GM21717 (cell line): Measurements from ENCODE around the gene KCNC1.

ENCODE experiments used
- ATAC-seq: cut with Tn5 transposase; IDR thresholded peaks from one replicate; pipeline ENCODE4 v1.9.1; 2021; ENCODE audit warnings: mild to moderate bottlenecking, moderate library complexity; ENCODE audit not compliant: unreplicated experiment

The KCNC1 gene

DNA sequence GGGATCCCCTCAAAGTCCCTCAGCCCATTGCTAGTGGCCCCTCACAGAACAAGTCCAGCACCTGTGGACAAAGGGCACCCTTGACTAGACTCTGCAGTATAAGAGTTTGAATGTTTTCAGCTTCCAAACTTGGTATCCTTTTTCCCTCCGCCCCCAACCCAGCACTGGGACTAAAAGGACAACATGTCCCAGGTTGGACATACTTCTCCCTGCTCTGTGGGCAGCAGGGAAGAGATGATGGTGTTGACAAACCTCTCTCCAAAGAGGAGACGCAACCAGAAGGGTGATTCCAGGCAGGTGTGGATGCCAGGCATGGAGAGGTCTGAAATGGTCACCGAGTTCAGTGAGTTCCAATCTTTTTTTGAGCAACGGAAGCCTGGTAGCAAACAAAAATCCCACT, 19.7 kb upstream of the KCNC1 start:
- ATAC-seq, result no peak

DNA sequence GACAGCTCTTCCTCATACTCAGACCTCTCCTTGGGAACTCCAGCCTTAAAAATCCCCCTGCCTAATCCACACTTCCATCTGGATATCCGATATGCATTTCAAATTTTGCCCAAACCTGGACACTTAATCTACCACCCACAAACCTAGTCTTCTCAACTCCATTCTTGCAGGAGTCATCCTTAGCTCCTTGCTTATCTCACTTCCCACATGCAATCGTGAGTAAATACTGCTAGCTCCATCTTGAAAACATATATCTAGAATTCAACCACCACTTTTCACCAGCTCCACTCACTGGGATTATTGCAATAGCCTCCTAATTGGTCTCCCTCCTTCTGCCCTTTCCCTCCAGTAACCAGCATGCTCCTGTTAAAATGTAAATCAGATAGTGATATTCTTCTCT, 17.8 kb upstream of the KCNC1 start:
- ATAC-seq, result no peak

DNA sequence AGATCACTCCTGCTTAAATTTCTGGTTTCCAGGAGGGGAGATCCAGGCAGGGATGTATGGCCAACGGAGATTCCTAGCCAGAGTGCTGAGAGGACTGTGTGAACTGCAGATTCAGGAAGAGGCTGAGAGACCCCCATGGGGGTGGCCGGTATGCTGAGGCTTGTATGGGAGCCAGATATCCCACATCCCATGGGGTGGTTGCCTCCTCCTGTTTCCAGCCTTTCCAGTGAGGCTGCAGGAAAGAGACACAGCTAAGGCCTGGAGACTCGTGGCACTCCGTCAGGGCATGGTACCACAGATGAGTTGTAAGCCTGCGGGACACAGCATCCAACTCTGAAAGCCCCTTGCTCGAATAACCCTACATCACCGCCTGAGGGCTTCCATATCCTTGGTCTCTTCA, 16.6 kb upstream of the KCNC1 start:
- no peak for ATAC-seq

DNA sequence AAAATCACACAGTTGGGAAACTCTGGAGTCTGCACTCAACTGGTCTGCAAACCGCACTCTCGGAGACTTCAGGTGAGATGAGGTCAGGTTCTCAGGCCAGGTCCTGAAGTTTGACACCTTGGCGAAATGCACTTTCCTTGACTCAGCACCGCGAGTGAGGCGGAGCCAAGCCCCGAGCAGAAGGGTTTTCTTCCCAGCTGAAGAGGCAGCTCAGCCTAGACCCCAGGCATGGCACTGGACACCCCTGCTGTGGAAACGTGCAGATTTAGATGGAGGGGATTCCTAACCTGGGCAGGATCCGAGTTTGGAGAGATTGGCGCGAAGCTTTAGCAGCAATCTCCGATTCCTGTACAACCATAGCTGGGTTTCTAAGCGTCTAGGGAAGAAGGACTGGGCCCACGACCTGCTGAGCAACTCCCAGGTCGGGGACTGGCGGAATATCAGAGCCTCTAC, 16.0 kb upstream of the KCNC1 start:
- no peak for ATAC-seq

GRCh38 chr11:17719028-17719937, 15.3 kb upstream of the KCNC1 start, which contains the start of gene MYOD1:
TSS of gene MYOD1 (plus strand) at chr11:17719571. CDS start at chr11:17719783, 212 bp downstream.
- ATAC-seq, result no peak

GRCh38 chr11:17719938-17720795, 14.4 kb upstream of the KCNC1 start:
- ATAC-seq, result no peak

DNA sequence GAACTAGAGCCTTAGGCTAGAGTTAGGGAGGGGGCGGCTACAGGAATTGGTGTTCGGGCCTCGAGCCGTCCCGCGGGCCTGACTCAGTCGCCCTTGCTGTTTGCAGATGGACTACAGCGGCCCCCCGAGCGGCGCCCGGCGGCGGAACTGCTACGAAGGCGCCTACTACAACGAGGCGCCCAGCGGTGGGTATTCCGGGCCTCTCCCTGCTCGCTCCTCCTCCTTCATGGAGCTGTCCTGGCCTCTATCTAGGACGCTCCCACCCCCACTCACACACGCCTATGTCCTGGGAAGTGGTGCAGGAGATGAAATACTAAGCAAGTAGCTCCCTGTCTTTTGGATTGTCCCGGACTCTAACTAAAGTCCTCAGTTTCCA, 13.8 kb upstream of the KCNC1 start:
- no peak for ATAC-seq

GRCh38 chr11:17721242-17721999, 13.2 kb upstream of the KCNC1 start:
- no peak for ATAC-seq

DNA sequence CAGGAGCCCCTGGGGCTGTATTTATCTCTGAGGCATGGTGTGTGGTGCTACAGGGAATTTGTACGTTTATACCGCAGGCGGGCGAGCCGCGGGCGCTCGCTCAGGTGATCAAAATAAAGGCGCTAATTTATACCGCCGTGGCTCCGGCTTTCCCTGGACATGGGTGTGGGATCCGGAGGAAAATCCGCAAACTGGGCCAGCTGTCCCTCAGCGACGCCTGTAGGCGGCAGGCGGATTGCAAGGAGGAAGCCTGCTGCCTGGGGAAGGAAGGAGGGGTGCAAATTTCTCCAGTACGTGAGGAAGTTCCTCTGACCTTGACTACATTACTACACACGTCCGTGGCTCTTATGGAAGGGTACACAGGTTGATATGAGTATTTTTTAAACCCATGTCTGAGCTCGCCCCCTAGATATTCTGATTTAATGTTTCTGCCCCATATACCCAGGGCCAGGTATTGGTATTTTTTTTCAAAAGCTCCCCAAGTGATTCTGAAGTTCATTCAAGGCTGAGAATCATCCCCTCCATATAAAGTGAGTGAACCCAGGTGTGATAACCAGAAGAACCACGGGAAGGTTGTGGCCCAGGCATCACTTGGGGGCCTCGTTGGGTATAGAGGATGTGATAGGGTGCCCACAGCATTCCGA, 12.5 kb upstream of the KCNC1 start:
- ATAC-seq, result no peak

DNA sequence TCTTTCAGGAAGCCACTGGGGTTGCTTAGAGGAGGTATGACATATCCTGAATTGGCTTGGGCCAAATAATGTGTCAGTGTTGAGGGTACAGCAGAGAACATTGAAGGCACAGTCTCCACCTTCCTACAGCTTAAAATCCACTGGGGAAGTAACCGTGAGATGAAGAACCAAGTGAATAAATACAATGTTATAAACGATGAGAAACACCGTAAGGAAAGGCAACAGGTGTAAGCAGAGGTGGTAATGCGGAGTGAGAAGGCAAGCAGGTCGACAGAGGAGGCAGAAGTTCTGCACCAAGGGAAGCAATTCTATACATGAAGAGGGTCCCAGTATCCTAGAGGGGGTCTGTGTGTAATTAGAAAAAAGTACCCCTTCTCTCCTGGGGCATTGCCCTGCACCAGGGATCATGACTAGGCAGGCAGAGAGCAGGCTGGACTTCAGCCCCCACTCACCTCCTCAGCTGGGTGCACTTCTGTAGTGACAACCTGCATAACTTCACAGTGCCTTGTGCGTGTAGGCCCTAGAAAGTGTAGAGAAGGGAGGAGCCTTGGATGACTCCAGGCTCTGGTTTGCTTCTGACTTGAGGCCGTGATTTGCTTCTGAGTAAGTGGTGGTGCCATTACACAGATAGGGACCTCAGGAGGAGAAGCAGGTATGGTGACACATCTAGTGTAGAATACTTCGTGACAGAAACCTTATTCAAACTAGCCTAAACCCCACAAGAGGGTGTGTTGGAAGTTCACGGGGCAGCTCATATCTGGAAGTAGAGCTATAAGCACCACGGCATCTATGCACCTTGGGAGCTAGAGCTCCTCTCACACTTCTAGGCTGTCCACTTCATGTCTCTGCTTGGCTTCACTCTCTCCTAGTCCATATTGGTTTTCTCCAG, 10.3 kb upstream of the KCNC1 start:
- ATAC-seq, result no peak

DNA sequence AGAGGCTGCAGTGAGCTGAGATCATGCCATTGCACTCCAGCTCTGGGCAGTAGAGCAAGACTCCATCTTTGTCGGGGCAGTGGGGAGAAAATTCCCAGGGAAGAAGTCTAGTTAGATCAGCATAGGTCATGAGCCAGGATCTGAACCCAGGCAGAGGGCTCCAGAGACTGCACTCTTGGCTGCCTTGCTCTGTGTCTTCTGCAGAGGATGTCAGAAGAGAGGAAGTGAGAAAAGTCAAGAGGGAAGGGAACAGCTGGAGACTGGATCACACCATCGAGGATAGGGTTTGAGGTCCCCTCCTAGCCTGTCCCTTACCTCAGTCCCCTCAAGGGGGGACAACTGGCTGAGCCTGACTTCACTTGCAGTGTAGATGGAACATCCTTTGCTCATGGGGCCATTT, 9.4 kb upstream of the KCNC1 start:
- no peak for ATAC-seq

- ATAC-seq, result no peak
Observed at GRCh38 chr11:17730137-17730536, 4.4 kb upstream of the KCNC1 start.

DNA sequence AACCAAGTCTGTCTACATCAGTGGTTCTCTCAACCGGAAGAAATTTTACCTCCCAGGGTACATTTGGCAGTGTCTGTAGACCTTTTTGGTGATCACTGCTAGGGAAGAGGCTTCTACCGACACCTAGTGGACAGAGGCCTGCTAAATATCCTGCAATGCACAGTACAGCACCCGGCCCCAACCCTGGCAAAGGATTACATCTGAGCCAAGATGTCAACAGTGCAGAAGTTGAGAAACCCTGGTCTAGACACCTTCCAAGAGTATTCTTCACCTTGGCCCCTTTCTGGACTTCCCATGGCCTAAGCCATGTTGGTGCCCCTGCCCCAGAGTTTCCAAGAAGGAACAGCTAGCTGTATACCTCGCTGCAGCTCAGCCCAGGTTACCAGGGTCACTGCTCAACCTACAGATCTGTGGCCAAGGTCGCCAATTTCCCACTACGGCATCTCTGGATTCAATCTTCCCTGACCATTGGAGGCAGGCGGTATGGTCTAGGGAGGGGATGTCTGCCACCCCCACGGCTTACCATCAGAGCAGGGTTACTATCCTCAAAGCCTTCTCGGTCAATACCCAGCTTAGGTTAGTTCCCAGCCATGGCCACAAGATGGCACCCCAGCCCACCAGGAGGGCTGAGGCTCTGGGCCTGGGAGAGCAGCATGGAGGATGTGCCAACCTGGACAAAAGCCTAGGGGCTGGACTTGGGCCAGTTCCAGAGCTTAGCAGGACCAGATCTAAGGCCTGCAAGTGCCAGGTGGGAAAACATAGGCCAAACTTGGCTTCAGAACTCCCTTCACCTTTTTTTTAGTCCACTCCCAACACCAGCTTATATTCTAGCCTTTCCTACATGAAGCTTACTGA, 3.7 kb upstream of the KCNC1 start:
- peak; percentile 74 for ATAC-seq

- no peak for ATAC-seq
Observed at GRCh38 chr11:17733261-17733660, 1.3 kb upstream of the KCNC1 start.

DNA sequence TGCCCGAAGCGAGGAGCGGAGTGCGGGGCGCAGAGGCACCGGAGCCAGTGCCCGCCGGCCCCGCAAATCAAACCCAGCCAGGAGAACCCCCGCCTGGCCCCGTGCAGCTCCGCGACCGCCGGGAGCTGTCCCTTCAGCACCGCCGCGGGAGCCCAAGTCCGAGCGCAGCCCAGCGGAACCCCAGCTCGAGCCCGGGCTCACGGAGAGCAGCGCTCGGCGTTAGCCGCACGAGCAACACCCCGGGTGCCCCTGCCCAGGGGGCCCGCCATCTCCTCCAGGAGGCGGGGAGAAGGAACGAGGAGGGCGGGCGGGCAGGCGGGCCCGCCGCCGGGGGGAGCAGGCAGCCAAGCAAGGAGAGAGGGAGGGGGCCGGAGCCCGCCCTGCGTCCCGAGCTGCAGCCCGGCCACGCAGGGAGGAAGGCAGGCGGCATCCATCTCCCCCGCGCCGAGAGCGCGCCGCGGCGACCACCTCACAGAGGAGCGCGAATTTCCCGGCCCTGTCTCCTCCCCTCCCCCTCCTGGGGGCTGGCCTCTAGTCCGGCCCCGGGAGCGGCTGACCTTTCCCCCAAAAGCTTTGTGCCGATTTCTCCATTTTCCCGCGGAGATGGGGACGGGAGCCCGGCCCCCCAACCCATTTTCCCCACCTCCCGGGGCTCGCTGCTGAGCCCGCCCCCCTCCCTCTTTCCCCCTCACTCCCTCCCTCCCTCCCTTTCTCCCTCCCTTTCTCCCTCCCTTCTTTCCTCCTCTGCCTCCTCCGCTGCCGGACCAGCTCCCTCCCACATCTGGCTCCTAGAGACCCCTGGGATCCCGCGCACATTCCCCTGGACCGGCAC, 621 bp downstream of the KCNC1 start:
- no peak for ATAC-seq

DNA sequence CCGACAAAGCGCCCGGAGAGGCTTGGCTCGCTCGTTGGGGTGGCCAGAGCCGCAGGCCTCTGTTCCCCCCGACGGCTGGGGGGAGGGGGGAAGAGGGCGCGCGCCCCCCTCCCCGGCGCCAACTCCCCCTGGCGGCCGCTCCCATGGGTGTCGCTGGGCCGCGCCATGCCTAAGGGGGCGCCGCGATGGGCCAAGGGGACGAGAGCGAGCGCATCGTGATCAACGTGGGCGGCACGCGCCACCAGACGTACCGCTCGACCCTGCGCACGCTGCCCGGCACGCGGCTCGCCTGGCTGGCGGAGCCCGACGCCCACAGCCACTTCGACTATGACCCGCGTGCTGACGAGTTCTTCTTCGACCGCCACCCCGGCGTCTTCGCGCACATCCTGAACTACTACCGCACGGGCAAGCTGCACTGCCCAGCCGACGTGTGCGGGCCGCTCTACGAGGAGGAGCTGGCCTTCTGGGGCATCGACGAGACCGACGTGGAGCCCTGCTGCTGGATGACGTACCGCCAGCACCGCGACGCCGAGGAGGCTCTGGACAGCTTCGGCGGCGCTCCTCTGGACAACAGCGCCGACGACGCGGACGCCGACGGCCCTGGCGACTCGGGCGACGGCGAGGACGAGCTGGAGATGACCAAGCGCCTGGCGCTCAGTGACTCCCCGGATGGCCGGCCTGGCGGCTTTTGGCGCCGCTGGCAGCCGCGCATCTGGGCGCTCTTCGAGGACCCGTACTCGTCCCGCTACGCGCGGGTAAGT, 1.4 kb downstream of the KCNC1 start:
- no peak for ATAC-seq

GRCh38 chr11:17736579-17736893, 2.0 kb downstream of the KCNC1 start:
- ATAC-seq, result no peak
